K562 (cell line): ENCODE measurements around the gene CFAP97D2. TPM values are rescaled to one million over a fixed set of nuclear protein-coding genes. Genes with fewer than 3 reads are reported as not detected.

Experiments
- BCLAF1 ChIP-seq, 2 experiments: fragments of 450-650 bp in 1 of 2; IDR thresholded peaks; 2 replicates each; pipeline ENCODE4 v1.6.1; 2011 to 2017; ENCODE audit warnings: low read depth in 2 of 2, antibody characterized with exemption in 1 of 2, borderline replicate concordance in 1 of 2, low read length in 1 of 2, mild to moderate bottlenecking in 1 of 2, mixed read lengths in 1 of 2; ENCODE audit not compliant: control insufficient read depth in 1 of 2
- BMI1 ChIP-seq: fragments of 150-350 bp; IDR thresholded peaks from 2 replicates; pipeline ENCODE4 v1.6.1; 2014; ENCODE audit warnings: low read length
- C11orf30 ChIP-seq: fragments of 450-650 bp; IDR thresholded peaks from 2 replicates; pipeline ENCODE4 v1.6.1; 2016; ENCODE audit warnings: low read depth, mild to moderate bottlenecking
- CHD2 ChIP-seq: IDR thresholded peaks from 2 replicates; pipeline ENCODE4 v1.6.1; 2011; ENCODE audit warnings: low read depth, low read length
- EHMT2 ChIP-seq: fragments of 450-650 bp; IDR thresholded peaks from 2 replicates; pipeline ENCODE4 v1.6.1; 2018; ENCODE audit warnings: antibody characterized with exemption
- ETV5 ChIP-seq: sonication (generic); formaldehyde crosslinking; IDR thresholded peaks from 2 replicates; pipeline ENCODE4 v1.4.0; 2020; ENCODE audit warnings: low read depth, mild to moderate bottlenecking, missing genetic modification reagents
- KAT8 ChIP-seq: fragments of 450-650 bp; IDR thresholded peaks from 2 replicates; pipeline ENCODE4 v1.6.1; 2016; ENCODE audit warnings: low read depth, mild to moderate bottlenecking
- KDM2B ChIP-seq: fragments of 250-450 bp; sonication (Bioruptor Pico); IDR thresholded peaks from 2 replicates; pipeline ENCODE4 v1.8.0; 2021; ENCODE audit warnings: mild to moderate bottlenecking, moderate library complexity
- MCM7 ChIP-seq, 2 experiments: fragments of 450-650 bp; IDR thresholded peaks; 2 replicates each; pipeline ENCODE4 v1.6.1; 2016 to 2018
- NCOA1 ChIP-seq: fragments of 450-650 bp; IDR thresholded peaks from 2 replicates; pipeline ENCODE4 v1.6.1; 2016; ENCODE audit warnings: low read depth
- NR4A1 ChIP-seq, 2 experiments: fragments of 250-450 bp in 1 of 2; fragments of 450-650 bp in 1 of 2; sonication (Bioruptor Pico) in 1 of 2; IDR thresholded peaks; 2 replicates each; pipeline versions ENCODE4 v1.4.0 to v1.6.1; 2016 to 2020; ENCODE audit warnings: mild to moderate bottlenecking in 2 of 2, missing compliant biosample characterization in 1 of 2, missing genetic modification characterization in 1 of 2, moderate library complexity in 1 of 2
- PPARD ChIP-seq: fragments of 250-450 bp; sonication (Bioruptor Pico); IDR thresholded peaks from 2 replicates; pipeline ENCODE4 v1.8.0; 2022; ENCODE audit warnings: inconsistent platforms, mild to moderate bottlenecking, moderate library complexity
- PURB ChIP-seq: sonication (generic); formaldehyde crosslinking; IDR thresholded peaks from 2 replicates; pipeline ENCODE4 v1.9.0; 2021; ENCODE audit warnings: low read depth, mild to moderate bottlenecking, missing genetic modification reagents
- RBM14 ChIP-seq: fragments of 200-400 bp; formaldehyde crosslinking; IDR thresholded peaks from 2 replicates; pipeline ENCODE4 v1.6.1; 2018; ENCODE audit warnings: low read depth, mild to moderate bottlenecking, low read length, moderate library complexity, borderline replicate concordance; ENCODE audit not compliant: insufficient read depth
- SRSF7 ChIP-seq: fragments of 200-400 bp; formaldehyde crosslinking; optimal IDR thresholded peaks from 2 replicates; pipeline ENCODE3; 2017; ENCODE audit warnings: mild to moderate bottlenecking, low read depth, low read length
- ZBTB8A ChIP-seq: fragments of 450-650 bp; IDR thresholded peaks from 2 replicates; pipeline ENCODE4 v1.6.1; 2018; ENCODE audit warnings: mild to moderate bottlenecking, moderate library complexity; ENCODE audit not compliant: partially characterized antibody
- ZNF175 ChIP-seq: fragments of 200-800 bp; sonication (Bioruptor generic); IDR thresholded peaks from 2 replicates; pipeline ENCODE4 v1.6.1; 2016; ENCODE audit warnings: low read depth, mild to moderate bottlenecking, missing genetic modification characterization, missing compliant biosample characterization
- ZNF395 ChIP-seq: fragments of 200-800 bp; sonication (Bioruptor generic); IDR thresholded peaks from 2 replicates; pipeline ENCODE4 v1.6.1; 2017; ENCODE audit warnings: missing genetic modification characterization, missing compliant biosample characterization
- ZNF57 ChIP-seq: fragments of 450-650 bp; formaldehyde crosslinking; IDR thresholded peaks from 2 replicates; pipeline ENCODE4 v1.4.0; 2020; ENCODE audit warnings: mild to moderate bottlenecking, moderate library complexity
- ZNF780A ChIP-seq: fragments of 250-450 bp; sonication (Bioruptor Pico); IDR thresholded peaks from 2 replicates; pipeline ENCODE4 v1.5.0; 2021; ENCODE audit warnings: mild to moderate bottlenecking
- polyA plus RNA-seq, 8 experiments: library from polyadenylated mRNA; depleted of rRNA in 4 of 8; stranded (reverse) in 5 of 8; unstranded in 3 of 8; fragments of >200 nt; fragmentation: Nextera tagmentation in 2 of 8; fragmentation: Illumina TruSeq in 1 of 8; extraction: Ambion mirVana in 2 of 8; extraction: Trizol in 1 of 8; gene quantifications; 2 replicates each; pipeline versions ENCODE4 v1.2.1 to v1.2.3, GENCODE V29; 2011 to 2014; ENCODE audit warnings: inconsistent platforms in 1 of 8, missing spikeins in 1 of 8
- total RNA-seq, 7 experiments: library from RNA; depleted of rRNA in 6 of 7; stranded (reverse); fragments of >200 nt in 6 of 7; fragmentation: Illumina TruSeq in 2 of 7; extraction: Trizol in 2 of 7; gene quantifications; 2 replicates each; pipeline versions ENCODE4 v1.2.1 to v1.2.3, GENCODE V29; 2011 to 2021; ENCODE audit warnings: low replicate concordance in 1 of 7
- TF ChIP-seq, protein P1 (sequence below): IDR thresholded peaks from 3 replicates; pipeline ENCODE4 v1.6.1; 2011; ENCODE audit warnings: borderline replicate concordance, mild to moderate bottlenecking; ENCODE audit not compliant: insufficient read length, insufficient read depth
- TF ChIP-seq, protein P2 (sequence below), 2 experiments: fragments of 450-650 bp; conservative IDR thresholded peaks; 2 replicates each; pipeline ENCODE4 v1.6.1; 2017; ENCODE audit warnings: mild to moderate bottlenecking in 2 of 2, moderate library complexity in 2 of 2

Gene CFAP97D2
- total and polyA plus RNA-seq, 9 of the 15 experiments (the other 6 are each of a cell fraction or from before 2014, with no cell fraction given) = not detected

DNA sequence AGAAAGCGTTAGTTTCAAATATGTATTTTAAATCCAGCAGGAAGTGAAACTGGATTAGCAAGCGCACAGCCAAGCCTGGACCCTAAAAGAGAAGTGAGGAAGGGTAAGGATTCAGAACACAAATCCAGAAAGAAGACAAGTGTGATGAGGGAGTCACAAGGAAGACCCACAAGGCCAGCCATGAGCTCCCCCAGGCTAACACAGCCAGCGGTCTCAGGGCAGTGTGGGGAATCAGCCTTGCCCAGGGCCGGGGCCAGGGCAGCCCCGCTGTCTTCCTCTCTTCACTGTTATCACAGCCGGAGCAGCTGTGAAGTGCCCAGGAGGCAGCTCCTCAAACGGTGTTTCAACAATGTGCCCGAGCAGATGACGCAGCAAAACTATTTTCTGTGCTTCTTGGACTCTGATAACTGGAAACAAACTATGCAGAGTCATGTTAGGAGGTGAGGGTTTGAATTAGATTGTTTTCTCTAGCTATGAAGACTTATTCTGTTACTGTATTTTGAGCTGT is 43.5 kb downstream of the CFAP97D2 start (continued):
- TF ChIP-seq ZBTB8A (no peak), ZNF57 (CRISPR knock-in tag) (no peak), ETV5 (CRISPR knock-in tag) (0 out of 2 replicates have a peak, but pooled peaks have one; percentile 31), ZNF780A (CRISPR knock-in tag) (no peak), MCM7 (IDR thresholded peaks at IDR 0.05) (no peak), EHMT2 (no peak), ZNF395 (CRISPR knock-in tag) (peak; percentile 35; the same call in 1 of the 2 replicates), SRSF7 (no peak), C11orf30 (peak; percentile 98), PURB (CRISPR knock-in tag) (no peak), KDM2B (CRISPR knock-in tag) (no peak), KAT8 (no peak), BMI1 (no peak), PPARD (CRISPR knock-in tag) (no peak), NCOA1 (0 out of 2 replicates have a peak, but pooled peaks have one; percentile 58), CHD2 (no peak), NR4A1 (CRISPR knock-in tag; IDR thresholded peaks at IDR 0.05) (no peak), NR4A1 (tag; IDR thresholded peaks at IDR 0.05) (peak; percentile 74), BCLAF1 (IDR thresholded peaks at IDR 0.05; ENCODE audit: borderline replicate concordance in 1 of 2, control insufficient read depth in 1 of 2, low read depth in 2 of 2, low read length in 1 of 2) (no peak), RBM14 (no peak), ZNF175 (CRISPR knock-in tag) (0 out of 2 replicates have a peak, but pooled peaks have one; percentile 37)
- TF ChIP-seq, protein P1, sequence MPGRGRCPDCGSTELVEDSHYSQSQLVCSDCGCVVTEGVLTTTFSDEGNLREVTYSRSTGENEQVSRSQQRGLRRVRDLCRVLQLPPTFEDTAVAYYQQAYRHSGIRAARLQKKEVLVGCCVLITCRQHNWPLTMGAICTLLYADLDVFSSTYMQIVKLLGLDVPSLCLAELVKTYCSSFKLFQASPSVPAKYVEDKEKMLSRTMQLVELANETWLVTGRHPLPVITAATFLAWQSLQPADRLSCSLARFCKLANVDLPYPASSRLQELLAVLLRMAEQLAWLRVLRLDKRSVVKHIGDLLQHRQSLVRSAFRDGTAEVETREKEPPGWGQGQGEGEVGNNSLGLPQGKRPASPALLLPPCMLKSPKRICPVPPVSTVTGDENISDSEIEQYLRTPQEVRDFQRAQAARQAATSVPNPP = no peak
- TF ChIP-seq, protein P2, sequence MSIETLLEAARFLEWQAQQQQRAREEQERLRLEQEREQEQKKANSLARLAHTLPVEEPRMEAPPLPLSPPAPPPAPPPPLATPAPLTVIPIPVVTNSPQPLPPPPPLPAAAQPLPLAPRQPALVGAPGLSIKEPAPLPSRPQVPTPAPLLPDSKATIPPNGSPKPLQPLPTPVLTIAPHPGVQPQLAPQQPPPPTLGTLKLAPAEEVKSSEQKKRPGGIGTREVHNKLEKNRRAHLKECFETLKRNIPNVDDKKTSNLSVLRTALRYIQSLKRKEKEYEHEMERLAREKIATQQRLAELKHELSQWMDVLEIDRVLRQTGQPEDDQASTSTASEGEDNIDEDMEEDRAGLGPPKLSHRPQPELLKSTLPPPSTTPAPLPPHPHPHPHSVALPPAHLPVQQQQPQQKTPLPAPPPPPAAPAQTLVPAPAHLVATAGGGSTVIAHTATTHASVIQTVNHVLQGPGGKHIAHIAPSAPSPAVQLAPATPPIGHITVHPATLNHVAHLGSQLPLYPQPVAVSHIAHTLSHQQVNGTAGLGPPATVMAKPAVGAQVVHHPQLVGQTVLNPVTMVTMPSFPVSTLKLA (conservative IDR thresholded peaks at IDR 0.05) = peak; percentile 28 to 57; a peak in 3 of 4 replicates
